ENCODE data around the gene SRM.
A peak's percentile ranks its signal among the peaks of the same experiment; 100 is the strongest.
"Not testable (repeated sequence)": the region's sequence is repeated elsewhere in the genome, so short reads cannot be mapped to it uniquely, and the experiment has no call there.

SRM gene

DNA sequence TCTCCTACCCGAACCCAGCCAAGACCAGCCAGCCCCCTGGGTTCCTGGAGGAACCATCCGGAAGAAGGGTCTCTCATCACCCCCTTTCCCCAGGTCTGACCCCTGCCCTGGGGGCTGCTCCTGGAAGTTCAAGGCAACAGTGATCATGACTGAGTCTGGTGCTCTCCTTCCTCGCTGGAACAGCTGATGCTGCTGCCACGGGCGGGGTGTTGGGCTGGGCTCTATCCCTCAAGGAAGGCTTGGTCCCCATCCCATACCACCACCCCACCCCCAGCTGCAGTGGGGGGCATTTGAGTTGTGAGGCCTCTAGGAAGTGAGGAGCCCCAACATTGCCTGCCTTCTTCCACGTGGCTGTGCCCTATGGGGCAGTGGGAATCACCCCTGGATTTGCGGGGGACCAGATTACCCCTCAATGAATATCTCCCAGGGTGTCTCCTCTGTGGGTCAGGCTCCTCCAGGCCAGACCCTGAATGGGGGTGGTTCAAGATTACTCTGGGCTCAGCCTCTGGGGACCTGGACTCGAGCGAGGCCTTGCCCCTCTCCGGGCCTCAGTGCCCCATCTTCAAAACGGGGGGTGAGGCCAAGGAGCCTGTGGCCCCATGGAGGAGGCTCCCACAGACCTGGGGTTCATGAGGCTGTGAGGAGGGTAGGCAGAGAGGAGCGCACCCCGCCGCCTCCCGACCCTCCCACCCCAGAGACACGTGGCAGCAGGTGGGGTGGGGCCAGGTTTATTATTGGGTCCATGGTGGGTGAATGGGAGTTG lies 15.6 kb downstream of the SRM start:
- no peak for DNase-seq

DNA sequence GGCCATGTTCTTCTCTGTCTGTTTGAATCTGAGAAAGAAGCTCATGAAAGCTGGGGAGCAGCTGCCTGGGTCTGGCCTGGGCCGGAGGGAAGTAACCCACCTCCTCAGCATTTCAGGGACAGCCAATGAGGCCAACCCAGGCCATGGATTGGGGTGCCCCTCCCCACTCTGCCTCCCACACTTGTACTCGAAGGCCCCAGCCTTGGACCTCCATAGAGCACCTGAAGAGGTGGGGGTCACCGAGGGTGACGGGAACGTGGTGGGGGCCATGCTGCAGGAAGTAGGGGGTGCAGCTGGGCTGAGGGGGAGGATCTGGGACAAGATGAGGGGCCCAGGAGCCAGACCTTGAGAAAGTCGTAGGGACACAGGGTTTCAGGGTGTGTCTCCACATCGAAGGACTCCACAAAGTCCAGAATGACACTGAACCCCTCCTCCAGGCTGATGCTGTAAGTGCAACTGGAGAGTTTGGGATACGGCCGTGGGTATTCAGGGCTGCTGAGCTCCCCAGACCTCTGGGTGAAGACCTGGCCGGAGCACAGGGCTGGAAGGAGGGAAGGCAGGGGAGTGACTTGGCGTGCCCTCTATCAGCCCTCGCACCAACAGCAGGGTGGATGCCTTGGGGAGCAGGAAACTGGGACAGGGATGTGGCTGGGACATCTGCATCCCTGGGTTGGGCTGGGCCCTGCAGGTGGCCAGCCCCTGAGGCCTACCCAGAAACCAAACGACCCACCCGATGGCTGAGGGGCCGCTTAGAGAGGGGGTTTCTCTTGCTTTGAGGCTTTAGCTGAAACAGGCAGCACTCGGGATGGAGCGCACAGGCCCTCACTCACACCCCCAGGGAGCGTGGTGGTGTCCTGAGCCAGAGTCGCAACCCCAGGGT lies 16.6 kb downstream of the SRM start:
- DNase-seq = no peak

DNA sequence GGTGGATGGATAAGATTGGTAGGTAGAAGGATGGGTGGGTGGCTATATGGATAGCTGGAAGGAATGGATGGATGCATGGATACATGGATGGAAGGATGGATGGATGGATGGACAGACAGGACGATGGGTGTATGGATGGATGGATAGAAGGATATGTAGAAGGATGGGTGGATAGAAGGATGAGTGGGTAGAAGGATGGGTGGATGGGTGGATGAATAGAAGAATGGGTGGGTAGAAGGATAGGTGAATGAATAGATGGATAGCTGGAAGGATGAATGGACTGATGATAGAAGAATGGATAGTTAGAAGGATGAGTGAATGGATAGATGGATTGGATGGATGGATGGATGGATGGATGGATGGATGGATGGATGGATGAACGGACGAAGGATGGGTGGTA lies 17.8 kb downstream of the SRM start:
- no peak for DNase-seq

DNA sequence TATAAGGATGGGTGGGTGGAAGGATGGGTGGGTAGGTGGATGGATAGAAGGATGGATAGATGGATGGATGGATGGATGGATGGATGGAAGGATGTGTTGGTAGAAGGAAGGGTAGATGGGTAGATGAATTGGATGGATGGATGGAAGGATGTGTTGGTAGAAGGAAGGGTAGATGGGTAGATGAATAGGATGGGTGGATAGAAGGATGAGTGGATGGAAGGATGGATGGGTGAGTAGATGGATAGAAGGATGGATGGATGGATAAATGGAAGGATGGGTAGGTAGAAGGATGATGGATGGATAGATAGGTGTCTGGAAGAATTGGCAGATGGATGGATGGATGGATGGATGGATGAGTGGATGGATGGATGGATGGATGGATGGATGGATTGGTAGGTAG lies 18.8 kb downstream of the SRM start:
- DNase-seq = no peak

DNA sequence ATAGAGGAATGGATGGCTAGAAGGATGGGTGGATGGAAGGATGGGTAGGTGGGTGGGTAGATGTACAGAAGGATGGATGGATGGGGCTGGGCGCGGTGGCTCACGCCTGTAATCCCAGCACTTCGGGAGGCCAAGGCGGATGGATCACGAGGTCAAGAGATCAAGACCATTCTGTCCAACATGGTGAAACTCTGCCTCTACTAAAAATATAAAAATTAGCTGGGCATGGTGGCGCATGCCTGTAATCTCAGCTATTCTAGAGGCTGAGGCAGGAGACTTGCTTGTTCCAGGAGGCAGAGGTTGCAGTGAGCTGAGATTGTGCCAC lies 19.8 kb downstream of the SRM start:
- DNase-seq = not testable (repeated sequence)

DNA sequence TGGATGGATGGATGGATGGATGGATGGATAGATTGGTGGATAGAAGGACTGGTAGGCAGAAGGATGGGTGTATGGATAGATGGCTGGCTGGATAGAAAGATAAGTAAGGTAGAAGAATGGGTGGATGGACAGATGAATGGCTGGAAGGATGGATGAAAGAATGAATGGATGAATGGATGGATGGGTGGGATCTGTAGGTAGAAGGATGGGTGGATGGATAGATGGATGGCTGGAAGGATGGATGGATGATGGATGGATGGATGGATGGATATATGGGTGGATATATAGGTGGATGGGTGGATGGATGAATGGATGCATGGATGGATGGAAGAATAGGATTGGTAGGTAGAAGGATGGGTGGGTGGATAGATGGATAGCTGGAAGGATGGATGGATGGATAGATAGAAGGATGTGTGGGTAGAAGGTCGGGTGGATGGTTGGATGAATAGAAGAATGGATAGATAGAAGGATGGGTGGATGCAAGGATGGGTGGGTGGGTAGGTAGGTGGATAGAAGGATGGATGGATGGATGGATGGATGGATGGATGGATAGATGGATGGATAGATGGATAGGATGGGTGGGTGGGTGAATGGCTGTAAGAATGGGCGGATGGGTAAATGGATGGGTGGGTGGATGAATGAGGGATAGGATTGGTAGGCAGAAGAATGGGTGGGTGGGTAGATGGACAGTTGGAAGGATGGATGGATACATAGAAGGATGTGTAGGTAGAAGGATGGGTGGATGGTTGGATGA lies 20.3 kb downstream of the SRM start:
- DNase-seq = no peak

DNA sequence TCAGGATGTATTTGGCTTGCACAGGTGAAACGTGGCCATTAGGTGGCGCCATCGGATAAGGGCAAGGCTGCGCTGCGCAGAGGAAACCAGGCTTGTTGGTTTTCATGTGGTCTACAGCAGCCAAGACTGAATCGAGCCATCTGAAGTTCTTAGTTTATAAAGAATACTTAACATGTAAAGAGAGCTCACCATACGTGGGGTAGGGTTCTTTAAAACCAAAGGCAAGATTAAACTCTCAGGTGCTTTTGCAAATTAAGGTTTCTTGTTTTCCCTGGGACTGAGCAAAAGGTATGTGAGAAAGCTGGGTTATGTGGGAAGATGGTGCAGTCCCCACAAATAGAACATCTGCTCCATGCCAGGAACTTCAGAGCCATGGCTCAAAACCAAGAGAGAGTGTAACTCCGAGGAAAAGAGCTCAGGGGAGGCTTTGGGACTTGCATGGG lies 22.1 kb downstream of the SRM start:
- DNase-seq = peak in 1 of 2 experiments; percentile 69

DNA sequence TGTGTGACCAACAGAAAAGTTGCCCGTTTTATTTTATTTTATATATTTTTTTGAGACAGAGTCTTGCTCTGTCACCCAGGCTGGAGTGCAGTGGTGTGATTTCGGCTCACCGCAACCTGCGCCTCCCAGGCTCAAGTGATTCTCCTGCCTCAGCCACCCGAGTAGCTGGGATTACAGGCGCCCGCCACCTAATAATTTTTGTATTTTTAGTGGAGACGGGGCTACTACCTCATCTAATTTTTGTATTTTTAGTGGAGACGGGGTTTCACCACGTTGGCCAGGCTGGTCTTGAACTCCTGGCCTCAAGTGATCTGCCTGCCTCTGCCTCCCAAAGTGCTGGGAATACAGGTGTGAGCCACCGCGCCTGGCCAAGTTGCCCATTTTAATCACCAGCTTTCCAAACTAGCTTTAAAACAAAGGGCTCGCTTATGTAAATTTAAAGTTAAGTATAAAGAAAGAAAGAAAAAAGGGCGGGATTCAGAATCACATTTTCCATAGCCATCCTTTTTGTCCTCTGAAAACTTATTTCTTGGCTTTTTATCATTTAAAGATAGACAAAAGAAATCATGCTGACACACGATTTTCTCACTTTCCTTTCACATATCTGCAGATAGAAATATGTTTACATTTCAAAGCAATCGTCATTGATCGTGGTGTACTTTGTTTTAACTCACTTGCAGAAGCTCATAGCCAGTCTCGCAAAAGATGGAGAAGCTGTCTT lies 22.6 kb downstream of the SRM start:
- not testable (repeated sequence) for DNase-seq

DNA sequence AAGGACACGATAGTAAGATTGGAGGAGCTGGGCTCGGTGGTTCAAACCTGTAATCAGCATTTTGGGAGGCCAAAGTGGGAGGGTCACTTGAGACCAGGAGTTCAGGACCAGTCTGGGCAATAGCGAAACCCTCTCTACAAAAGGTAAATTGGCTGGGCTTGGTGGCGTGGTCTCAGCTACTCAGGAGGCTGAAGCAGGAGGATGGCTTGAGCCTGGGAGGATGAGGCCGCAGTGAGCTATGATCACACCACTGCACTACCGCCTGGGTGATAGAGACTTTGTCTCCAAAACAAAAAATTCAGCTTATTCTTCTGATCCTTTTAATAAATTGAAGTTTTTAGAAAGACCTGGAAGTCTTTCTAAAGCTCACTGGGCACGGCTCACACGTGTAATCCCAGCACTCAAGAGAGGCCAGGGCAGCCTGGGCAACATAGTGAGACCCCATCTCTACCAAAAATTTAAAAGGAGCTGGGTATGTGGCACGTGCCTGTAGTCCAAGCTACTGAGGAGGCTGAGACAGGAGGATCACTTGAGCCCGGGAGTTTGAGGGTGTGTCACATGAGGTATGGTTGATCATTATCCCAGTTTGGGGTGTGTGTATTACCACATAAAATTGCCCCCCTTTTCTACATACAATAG lies 28.1 kb downstream of the SRM start:
- DNase-seq = no peak

DNA sequence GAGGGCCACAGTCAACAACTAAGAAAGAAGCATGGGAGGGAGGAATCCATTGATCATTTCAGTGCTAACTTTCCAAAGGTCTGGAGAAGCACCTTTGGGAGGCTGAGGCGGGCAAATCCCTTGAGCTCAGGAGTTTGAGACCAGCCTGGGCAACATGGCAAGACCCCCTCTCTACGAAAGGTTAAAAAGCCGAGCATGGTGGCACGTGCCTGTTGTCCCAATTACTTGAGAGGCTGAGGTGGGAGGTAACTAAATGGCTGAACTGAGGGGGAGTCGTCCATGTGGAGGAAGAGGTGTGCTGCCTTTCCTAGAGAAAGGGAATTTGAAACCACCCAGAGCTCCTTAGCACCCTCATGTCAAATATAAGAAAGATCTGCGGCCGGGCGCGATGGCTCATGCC lies 29.0 kb downstream of the SRM start:
- DNase-seq = no peak

DNA sequence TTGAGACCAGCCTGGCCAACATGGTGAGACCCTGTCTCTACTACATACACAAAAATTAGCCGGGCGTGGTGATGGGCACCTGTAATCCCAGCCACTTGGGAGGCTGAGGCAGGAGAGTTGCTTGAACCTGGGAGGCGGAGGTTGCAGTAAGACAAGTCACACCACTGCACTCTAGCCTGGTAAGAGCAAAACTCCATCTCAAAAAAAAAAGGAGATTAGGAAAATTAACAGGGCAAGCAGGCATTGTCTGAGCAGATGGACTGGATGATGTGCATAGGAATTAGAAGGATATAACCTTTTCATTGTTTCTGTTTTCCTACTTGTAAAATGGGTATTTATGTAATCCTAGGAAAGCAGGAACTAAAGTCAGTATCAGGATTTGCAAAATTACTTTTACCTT lies 31.8 kb downstream of the SRM start:
- DNase-seq = no peak

DNA sequence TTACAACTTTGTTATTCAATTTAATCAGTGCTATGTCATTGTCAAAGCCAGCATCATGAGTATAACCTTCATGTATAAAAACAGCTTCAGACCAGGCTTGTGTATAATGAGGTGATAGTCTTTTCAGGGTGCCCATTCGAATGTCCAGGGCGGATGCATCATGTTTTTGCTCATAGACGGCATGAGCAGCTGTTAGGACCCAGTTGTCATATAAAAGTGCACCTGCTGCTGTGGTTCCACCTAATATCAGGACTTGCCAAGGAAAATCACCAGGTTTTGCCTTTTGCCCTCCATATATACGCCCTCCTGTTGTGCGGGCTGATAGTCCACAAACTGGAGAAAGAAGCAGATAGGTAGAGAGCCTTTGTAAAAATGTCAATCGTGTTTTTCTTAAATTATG lies 32.5 kb downstream of the SRM start:
- DNase-seq = no peak

DNA sequence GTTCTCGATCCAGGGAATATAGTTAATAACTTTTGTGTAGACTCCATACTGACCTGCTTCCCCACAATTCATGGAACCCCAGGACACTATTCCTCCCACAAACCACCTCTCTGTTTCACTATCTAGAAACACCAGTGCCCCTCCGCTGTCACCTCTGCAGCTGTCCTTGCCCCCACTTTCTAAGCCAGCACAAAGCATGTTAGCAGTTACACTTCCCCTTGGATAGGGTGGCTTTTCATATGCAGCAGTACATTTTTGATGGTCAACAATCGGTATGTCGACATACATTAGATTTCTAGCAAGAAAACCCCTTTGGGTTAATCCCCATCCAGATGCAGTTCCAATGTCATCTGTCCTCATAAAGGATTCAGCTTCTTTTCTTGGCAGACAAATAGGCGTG lies 32.9 kb downstream of the SRM start:
- DNase-seq = no peak

DNA sequence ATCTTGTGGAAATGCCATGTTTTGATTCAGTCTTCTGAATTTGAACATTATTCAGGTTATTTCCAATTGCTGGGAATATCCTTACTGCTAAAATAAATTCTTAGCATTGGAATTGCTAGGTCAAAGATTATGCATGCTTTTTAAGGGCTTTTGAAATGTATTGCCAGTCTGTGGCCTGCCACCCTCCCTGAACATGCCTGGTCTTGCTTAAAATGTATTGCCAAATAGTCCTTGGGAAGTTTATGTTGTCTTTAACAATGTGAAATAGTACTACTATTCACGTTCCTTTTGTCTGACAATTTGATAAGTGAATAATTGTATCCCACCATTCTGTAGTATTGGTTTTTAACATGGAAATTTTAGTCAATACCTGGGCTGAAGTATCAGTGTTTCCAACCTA lies 33.8 kb downstream of the SRM start:
- no peak for DNase-seq

DNA sequence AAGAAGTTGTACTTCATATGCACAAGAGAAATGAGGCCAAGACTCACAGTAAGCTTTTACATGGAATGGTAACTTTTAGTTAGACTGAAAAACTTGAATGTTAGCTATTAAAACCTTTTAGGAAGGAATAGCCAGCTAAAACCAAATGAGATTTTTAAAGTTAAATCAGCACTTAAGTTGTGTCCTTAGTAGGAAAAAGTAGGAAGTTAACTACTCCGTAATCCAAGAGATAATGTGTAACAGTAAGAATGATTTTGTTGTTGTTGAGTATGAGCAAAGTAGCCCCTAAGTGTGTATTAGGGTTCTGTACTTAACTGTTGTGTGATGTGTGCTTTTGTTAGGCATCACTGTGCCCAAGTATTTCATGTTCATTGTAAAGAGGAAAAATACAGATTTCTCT lies 34.2 kb downstream of the SRM start:
- no peak for DNase-seq

DNA sequence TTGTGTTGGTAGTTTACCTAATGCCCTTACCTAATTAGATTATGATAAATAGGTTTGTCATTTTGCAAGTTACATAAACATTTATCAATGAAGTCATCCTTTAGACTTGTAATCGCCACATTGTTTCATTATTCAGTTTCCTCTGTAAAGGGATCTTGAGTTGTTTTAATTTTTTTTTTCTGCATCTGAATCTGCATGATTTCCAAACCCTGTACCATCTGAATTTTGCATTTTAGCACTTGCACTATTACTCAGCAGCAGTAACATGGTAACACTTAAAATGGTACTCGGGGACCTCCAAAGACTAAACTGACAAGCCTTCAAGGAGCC lies 35.0 kb downstream of the SRM start:
- DNase-seq = no peak

DNA sequence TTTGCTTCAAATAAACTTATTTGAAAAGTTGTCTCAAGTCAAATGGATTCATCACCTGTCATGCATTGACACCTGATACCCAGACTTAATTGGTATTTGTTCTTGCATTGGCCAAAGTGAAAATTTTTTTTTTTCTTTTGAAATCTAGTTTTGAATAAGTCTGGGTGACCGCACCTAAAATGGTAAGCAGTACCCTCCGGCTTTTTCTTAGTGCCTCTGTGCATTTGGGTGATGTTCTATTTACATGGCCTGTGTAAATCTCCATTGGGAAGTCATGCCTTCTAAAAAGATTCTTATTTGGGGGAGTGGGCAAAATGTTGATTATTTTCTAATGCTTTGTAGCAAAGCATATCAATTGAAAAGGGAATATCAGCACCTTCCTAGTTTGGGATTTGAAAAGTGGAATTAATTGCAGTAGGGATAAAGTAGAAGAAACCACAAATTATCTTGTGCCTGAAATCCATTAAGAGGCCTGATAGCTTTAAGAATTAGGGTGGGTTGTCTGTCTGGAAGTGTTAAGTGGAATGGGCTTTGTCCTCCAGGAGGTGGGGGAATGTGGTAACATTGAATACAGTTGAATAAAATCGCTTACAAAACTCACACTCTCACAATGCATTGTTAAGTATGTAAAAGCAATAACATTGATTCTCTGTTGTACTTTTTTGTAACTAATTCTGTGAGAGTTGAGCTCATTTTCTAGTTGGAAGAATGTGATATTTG lies 35.5 kb downstream of the SRM start:
- DNase-seq = no peak

DNA sequence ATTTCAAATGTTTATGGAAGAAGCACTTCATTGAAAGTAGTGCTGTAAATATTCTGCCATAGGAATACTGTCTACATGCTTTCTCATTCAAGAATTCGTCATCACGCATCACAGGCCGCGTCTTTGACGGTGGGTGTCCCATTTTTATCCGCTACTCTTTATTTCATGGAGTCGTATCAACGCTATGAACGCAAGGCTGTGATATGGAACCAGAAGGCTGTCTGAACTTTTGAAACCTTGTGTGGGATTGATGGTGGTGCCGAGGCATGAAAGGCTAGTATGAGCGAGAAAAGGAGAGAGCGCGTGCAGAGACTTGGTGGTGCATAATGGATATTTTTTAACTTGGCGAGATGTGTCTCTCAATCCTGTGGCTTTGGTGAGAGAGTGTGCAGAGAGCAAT lies 36.6 kb downstream of the SRM start:
- no peak for DNase-seq

DNA sequence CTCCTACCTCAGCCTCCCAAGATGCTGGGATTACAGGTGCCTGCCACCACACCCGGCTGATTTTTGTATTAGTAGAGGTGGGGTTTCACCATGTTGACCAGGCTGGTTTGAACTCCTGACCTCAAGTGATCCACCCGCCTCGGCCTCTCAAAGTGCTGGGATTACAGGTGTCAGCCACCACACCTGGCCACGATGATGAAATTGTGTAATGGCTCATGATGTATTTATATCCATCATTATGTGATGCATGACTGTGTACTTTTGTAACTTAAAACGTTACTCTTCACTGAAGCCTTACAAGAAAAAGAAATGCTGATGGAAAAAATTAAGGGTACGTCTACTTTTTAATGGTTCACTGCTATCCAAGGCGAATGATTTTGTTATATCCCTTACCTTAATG lies 39.8 kb downstream of the SRM start:
- DNase-seq = no peak

DNA sequence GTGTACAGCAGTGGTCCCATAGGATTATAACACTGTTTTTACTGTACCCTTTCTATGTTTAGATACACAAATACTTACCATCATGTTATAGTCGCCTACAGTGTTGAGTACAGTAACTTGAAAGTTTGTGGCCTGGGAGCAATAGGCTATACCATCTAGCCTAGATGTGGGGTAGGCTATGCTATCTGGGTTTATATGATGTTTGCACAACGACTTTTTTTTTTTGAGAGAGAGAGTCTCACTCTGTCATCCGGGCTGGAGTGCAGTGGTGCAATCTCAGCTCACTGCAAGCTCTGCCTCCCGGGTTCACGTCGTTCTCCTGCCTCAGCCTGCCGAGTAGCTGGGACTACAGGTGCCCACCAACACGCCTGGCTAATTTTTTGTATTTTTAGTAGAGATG lies 40.5 kb downstream of the SRM start:
- DNase-seq = not testable (repeated sequence)

DNA sequence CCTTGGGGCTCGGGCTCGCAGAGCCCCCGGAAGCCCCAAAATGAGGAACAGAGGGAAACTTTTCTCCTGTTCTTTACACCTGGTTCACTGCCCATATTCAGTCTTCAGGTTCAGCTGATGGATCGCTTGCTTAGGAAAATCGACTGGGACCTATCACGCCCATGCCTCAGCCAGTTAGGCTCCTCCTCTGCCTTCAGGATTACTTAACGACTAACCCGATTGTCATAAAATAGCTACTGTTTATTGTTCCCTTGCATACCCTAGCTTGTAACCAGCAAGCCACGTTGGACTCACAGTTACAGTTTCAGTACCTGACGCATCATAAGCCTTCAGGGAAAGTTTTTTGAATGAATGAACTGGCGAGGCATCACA lies 46.7 kb downstream of the SRM start:
- DNase-seq = peak; percentile 9 to 48

Data from SW 1271 (cell line).